DMS153 (cell line): ENCODE data around the gene CPM.
"Not testable (repeated sequence)": the region's sequence is repeated elsewhere in the genome, so short reads cannot be mapped to it uniquely, and the experiment has no call there.

Experiments used
- DNase-seq: peaks from one replicate; lab custom pipeline; 2025; lab: John Stamatoyannopoulos, UW

CPM gene

DNA sequence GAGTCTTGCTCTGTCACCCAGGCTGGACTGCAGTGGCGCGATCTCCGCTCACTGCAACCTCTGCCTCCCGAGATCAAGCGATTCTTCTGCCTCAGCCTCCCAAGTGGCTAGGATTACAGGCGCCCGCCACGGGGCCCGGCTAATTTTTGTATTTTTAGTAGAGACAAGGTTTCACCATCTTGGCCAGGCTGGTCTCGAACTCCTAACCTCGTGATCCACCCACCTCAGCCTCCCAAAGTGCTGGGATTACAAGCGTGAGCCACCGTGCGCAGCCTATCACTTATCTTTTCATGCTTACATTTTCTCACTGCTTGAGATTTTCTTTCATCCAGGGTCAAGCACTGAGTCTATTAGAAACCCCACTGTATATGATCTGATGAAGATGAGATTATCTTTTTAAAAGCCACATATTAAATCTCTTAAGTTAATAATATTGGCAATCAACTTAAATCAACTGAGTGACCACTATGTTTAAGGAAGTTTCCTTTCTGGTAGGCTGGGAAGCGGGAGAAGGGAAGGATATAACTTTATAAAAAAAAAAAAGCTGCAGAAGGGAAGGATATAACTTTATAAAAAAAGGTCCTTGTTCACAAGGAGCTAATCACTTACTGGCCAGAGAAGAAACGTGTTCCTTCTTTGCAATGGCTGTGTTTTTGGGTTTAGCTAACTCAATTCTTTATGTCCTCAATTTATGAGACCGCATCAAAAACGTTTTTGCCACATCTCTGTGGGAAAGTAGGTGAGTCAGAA, 126.3 kb downstream of the CPM start:
- DNase-seq, result no peak

DNA sequence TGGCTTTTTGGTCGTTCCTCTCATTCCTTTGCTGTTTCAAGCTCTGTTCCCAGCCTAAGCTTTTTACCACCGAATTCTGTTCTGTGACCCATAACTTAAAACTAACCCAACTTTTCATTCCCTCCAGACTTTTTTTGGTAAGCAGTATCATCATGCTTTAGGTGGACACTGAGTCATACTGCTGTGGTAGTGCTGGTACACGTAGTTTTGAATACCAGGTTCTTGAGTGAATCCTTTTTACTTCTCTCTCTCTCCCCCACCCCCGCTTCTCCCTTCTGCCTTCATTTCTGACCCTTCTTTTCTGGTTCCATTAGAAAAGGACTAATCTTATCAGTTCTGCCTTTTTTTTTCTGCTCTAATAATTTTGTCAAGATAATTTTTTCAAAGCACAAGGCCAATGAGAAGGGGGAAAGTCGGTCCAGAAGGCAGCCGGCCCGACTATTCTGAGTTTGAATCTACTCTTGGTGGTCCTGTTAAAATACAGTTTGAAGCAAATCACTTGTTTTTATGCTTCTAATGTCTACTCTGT, 127.3 kb downstream of the CPM start:
- no peak for DNase-seq

GRCh38 chr12:68804657-68805591, 128.0 kb downstream of the CPM start:
- DNase-seq, result no peak

DNA sequence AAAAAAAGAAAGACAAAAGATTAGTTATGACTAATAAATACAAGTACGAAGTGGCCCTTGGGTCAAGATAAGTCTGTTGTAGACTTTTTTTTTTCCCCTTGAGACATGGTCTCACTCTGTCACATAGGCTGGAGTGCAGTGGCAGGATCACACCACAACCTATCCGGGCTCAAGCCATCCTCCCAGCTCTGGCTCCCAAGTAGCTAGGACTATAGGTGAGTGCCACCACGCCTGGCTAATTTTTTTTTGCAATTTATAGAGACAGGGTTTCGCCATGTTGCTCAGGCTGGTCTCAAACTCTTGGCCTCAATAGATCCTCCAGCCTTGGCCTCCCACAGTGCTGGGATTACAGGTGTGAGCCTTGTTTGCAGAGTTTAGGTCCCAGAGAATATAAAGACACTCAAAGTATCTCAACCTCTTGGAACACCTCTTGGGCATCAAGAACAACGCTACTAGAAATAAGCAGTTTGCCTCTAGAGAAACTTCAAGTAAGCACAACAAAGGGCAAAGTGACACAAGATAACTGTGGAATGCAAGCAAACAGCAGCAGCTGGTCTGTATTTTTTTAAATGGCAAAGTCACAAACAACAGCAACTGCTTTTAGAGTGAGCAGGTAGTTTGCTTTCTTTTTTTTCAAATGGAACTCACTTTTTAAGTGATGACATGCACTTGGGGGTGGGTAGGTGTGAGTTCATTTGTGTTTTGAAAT, 128.9 kb downstream of the CPM start:
- no peak for DNase-seq

- DNase-seq, result not testable (repeated sequence)
Measured at GRCh38 chr12:68802911-68803651, 129.9 kb downstream of the CPM start.

- DNase-seq, result not testable (repeated sequence)
Measured at GRCh38 chr12:68802372-68802745, 130.6 kb downstream of the CPM start.
